NCI-H446 (cell line): ENCODE data around the gene ARL15.
"Not testable (repeated sequence)": the region's sequence is repeated elsewhere in the genome, so short reads cannot be mapped to it uniquely, and the experiment has no call there.

Source experiments
- DNase-seq, 2 experiments: peaks; one replicate each; lab custom pipeline; 2025; lab: John Stamatoyannopoulos, UW

Gene ARL15

GRCh38 chr5:53985796-53986195 is 324.6 kb downstream of the ARL15 start:
- DNase-seq: no peak

DNA sequence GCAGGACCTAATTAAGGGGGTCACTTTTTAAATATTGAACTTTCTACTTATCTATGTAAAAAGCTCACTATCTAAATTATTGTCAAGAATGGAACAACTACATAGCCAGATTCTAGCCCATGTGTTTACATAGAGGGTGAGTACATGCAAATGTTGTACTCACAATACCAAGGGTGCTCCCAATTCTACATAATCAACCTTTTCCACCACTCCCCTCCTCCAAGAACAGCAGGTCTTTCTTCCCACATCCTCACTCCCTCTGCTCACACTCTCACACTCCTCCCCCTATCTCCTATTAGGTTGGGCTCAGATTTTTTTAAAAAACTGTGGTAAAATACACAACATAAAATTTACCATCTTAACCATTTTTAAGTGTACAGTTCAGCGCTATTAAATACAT is 325.4 kb downstream of the ARL15 start:
- no peak for DNase-seq

GRCh38 chr5:53983568-53984460 is 326.6 kb downstream of the ARL15 start:
- DNase-seq: no peak

DNA sequence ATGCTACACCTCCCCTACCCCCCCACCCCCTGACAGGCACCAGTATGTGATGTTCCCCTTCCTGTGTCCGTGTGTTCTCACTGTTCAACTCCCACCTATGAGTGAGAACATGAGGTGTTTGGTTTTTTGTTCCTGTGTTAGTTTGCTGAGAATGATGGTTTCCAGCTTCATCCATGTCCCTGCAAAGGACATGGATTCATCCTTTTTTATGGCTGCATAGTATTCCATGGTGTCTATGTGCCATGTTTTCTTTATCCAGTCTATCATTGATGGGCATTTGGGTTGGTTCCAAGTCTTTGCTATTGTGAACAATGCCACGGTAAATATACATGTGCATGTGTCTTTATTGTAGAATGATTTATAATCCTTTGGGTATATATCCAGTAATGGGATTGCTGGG is 328.1 kb downstream of the ARL15 start:
- not testable (repeated sequence) for DNase-seq

- DNase-seq: no peak
These were observed 330.3 kb downstream of the ARL15 start for GRCh38 chr5:53980061-53980460.

- DNase-seq: no peak
These were observed 336.4 kb downstream of the ARL15 start for GRCh38 chr5:53974021-53974420.

DNA sequence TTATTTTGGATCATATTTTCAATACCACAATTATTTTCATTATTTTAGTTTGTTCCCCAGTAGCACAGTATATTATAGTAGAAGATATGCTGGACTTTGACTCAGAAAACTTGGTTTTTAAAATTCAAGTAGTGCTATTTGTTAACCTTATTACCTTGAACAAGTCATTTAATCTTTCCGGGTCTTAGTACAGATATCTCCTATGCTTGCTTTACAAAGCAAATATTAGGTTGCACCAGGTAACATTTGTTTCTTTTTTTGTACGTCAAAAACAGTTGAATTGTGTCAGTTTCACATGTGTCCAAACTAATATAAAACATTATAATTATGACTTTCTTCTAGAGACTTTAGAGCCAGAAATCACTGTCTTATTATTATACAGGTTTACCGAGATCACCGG is 338.1 kb downstream of the ARL15 start:
- no peak for DNase-seq

- no peak for DNase-seq
These were observed 338.8 kb downstream of the ARL15 start for GRCh38 chr5:53971551-53971950.

- no peak for DNase-seq
These were observed 339.2 kb downstream of the ARL15 start for GRCh38 chr5:53971131-53971530.

DNA sequence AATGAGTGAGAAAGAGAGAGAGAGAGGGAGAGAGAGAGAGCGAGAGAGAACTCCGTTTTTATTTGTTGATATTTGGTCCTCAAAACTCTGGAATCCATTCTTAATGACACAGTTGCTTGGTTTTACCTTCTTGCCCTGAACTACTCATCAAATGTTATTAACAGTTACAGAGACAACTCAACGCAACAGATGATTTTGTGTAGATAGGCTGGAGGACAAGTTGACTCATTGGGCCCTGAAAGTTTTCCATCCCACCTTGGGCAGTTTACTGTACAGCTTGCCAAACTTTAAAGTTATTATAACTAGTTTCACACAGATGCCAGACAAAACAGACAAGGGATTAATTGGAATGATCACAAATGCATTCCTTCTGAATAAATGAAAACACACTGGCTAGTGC is 339.9 kb downstream of the ARL15 start:
- DNase-seq: no peak

GRCh38 chr5:53969176-53969730 is 341.1 kb downstream of the ARL15 start:
- DNase-seq: no peak

DNA sequence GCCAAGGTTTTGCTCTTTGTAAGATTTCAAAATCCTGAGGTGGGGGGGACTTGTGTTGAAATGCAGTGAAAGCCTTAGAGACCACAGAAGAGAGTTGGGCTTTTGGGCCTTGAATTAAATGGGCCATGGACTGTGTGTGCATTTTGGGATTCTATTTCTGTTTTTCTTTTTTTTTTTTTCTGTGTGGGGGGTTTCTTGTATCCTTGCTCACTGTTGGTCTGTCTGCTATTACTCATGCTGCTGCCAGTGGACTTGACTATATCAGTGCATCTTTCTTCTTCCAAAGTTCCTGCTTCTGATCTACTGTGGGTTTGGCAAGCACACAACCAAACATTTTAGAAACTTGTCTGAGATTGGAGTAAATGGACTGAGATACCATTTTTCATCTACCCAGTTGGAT is 344.9 kb downstream of the ARL15 start:
- DNase-seq: no peak

- no peak for DNase-seq
These were observed 346.4 kb downstream of the ARL15 start for GRCh38 chr5:53963958-53964357.

DNA sequence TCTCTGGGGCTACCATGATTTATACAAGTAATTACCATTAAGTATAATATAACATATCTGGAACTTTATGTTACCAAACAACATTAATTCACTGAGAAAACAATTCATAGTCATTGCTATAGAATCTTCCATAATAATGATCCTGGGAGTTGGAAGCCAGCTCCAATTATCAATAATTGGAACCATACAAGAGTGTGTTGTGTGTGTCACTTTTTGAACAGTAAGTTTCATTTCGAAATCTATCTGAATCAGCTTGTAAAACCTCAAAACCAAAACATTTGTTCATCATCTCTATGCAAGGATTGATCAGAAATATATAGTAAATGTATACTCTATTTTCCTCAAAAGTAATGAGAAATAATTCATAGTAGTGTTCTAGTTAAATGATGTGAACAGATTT is 348.1 kb downstream of the ARL15 start:
- DNase-seq: no peak

GRCh38 chr5:53956632-53957031 is 353.7 kb downstream of the ARL15 start:
- no peak for DNase-seq

DNA sequence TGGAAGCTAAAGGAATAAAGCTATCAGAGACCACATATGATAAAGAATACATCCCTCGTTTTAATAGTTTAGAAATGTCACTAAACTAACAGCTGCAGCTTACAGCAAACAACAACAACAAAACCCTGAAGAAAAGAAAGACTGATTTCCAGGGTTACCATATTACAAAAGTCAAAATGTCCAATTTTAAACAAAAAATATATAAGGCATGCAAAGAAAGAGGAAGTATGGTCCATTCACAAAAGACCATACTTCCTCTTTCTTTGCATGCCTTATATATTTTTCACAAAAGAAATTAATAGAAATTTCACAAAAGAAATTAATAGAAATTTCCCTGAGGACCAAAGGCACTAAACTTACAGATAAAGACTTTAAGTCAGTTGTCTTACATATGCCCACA is 354.2 kb downstream of the ARL15 start:
- DNase-seq: no peak

GRCh38 chr5:53950621-53951020 is 359.8 kb downstream of the ARL15 start:
- DNase-seq: no peak

DNA sequence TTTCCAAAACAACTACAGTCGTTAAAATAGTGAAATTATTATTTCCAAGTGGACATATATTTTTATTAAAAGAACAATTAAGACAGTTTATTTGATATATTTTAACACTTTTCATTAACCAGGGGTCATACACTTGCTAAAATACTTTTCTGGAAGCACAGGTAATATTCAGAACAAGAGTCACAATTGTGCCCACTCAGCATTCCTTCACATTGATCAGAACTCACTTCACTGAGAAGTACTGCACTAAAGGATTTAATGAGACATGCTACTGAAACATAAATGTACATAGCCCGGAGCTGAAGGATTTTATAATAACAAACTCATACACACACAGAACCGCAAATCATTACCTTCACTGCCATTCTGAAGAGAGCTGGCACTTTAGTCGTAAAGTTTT is 361.8 kb downstream of the ARL15 start:
- DNase-seq: no peak

DNA sequence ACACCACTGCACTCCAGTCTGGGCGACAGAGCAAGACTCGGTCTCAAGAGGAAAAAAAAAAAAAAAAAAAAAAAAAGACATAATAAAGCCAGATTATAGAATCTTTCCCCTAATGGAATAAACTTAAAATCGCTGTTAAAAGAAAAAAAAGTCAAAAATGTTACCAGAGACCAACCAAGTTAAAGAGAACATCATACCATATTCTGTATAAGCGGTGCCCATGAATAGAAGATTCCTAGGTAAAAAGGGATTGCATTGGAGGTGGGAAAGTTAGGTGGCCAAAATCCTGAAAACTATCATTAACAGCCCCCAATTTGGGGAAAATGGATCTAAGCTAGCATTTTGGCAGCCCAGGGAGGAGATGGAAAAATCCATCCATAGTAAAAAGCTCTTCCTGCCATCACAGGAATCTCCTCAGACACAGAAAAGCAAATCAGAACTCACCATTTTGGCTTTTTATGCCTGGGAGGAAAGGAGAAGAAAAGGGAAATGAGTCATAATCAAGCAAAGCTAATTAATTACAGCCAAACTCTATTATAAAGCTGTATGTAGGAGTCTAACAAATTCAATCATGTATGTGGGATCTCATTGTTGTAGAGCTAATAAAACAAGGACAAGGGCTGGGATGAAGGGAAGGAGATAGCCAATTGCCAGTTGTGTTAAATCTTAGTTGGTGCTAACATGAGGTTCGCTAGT is 363.8 kb downstream of the ARL15 start:
- DNase-seq: no peak

DNA sequence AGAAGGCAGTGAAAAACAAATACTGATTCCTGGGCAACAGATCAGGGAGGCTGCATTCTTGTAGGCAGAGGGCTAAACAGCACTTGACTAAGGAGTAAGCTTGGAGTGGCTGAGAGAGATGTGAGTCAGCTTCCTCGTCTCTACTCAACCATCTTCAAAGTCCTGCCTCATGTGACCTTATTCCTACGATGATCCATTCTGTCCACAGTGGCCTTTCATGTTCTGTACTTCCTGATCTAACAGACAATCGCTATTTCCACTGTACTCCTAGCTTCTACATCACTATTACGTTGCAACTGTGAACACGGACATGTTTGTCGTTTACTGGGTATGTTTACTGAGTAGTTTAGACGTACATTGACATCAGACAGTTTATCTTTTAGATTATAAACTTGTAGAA is 365.4 kb downstream of the ARL15 start:
- no peak for DNase-seq

- no peak for DNase-seq
These were observed 366.4 kb downstream of the ARL15 start for GRCh38 chr5:53943938-53944337.

DNA sequence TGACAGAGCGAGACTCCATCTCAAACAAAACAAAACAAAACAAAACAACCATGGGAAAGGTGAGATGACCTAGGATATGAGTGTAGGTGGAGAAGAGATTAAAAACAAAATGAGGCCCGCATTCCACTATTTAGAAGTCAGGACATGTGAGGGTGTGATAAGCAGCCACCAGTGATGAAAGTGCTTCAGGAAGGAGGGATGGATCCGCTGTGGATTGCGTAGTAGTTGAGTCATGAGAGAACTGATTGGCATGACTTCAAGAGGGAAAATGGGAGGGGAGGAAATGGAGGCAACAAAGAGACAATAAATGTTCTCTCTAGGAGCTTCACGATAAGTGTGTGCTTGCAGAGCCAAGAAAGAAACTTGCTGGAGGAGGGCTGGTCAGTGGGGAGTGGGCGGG is 367.6 kb downstream of the ARL15 start:
- no peak for DNase-seq

GRCh38 chr5:53940921-53941320 is 369.5 kb downstream of the ARL15 start:
- DNase-seq: no peak
